Measurements from ENCODE around the gene S100A6. TPM values are rescaled to one million over a fixed set of nuclear protein-coding genes. Genes with fewer than 3 reads are reported as not detected.

S100A6 gene
- total and polyA plus RNA-seq, 11 donors, result 157 to 1,213 (median 360) TPM

- DNase-seq (no peak), ATAC-seq (no peak)
- Histone ChIP-seq H3K4me1 (peaks cover 0 to 62% (median 28%) of the 10 kb centered on the region in 12 donors), H3K4me3 (peak overlapping the region; percentile 61 to 97 (median 85)), H3K36me3 (peaks cover 0 to 7% (median 0%) of the 10 kb centered on the region in 9 donors), H3K27me3 (no peaks in the 10 kb centered on the region), H3K9me3 (no peaks in the 10 kb centered on the region), H3K27ac (peak overlapping the region; percentile 89 to 100 (median 98))
- intact Hi-C loops (cut with DNase I), result loop anchor here in 5 of 10 donors (2.0 to 10.0 kb wide), 6 partner anchors 32 to 450 kb away; partner anchors contain the start of genes CHTOP (in 1 of the 5), RAB13 (in 1 of the 5), S100A14 (in 1 of the 5) and S100A16 (in 1 of the 5)
- no peak for TF ChIP-seq POLR2A (IDR thresholded peaks at IDR 0.05)
- no peak for TF ChIP-seq CTCF (IDR thresholded peaks at IDR 0.05)
- WGBS, 4 donors, result 84 to 95% (median 87%) methylated on average over 3 of the region's 3 CpGs
Observed at GRCh38 chr1:153534925-153535241, 908 bp downstream of the S100A6 start.

- no peaks in the 10 kb centered on the region for H3K27me3 ChIP-seq
- peaks cover 0 to 7% (median 0%) of the 10 kb centered on the region in 9 donors for H3K36me3 ChIP-seq
- ATAC-seq (no peak), DNase-seq (no peak)
- H3K4me1 ChIP-seq, result peaks cover 0 to 58% (median 28%) of the 10 kb centered on the region in 12 donors
- H3K27ac ChIP-seq, result peak overlapping the region in 11 of 12 donors; percentile 89 to 100 (median 98)
- intact Hi-C loops (cut with DNase I), result loop anchor here in 5 of 10 donors (2.0 to 10.0 kb wide), 6 partner anchors 32 to 450 kb away; partner anchors contain the start of genes CHTOP (in 1 of the 5), RAB13 (in 1 of the 5), S100A14 (in 1 of the 5) and S100A16 (in 1 of the 5)
- 82 to 90% (median 87%) methylated on average over 7 of the region's 7 CpGs for WGBS, 4 donors
- H3K9me3 ChIP-seq, result no peaks in the 10 kb centered on the region
- peak overlapping the region; percentile 61 to 97 (median 85) for H3K4me3 ChIP-seq
- TF ChIP-seq POLR2A (IDR thresholded peaks at IDR 0.05), result no peak
- no peak for TF ChIP-seq CTCF (IDR thresholded peaks at IDR 0.05)
Observed at GRCh38 chr1:153534226-153534924, 1.4 kb downstream of the S100A6 start.

GRCh38 chr1:153533689-153534201 is 2.0 kb downstream of the S100A6 start:
- H3K9me3 ChIP-seq, result no peaks in the 10 kb centered on the region
- DNase-seq, result peak in 3 of 5 donors; percentile 46 to 75 (median 67)
- peaks cover 0 to 7% (median 0%) of the 10 kb centered on the region in 9 donors for H3K36me3 ChIP-seq
- H3K4me3 ChIP-seq, result peak overlapping the region in 10 of 12 donors; percentile 14 to 97 (median 90)
- WGBS, 4 donors, result 57 to 72% (median 64%) methylated on average over 12 to 13 of the region's 13 CpGs
- no peaks in the 10 kb centered on the region for H3K27me3 ChIP-seq
- peak overlapping the region in 11 of 12 donors; percentile 17 to 100 (median 98) for H3K27ac ChIP-seq
- intact Hi-C loops (cut with DNase I), result loop anchor here in 9 of 10 donors (1.0 to 10.0 kb wide), 8 partner anchors 33 to 451 kb away; partner anchors contain the start of genes CHTOP (in 1 of the 9), RAB13 (in 1 of the 9), S100A14 (in 1 of the 9) and S100A16 (in 1 of the 9)
- peaks cover 0 to 58% (median 28%) of the 10 kb centered on the region in 12 donors for H3K4me1 ChIP-seq
- TF ChIP-seq CTCF (IDR thresholded peaks at IDR 0.05), result no peak
- no peak for TF ChIP-seq POLR2A (IDR thresholded peaks at IDR 0.05)
- ATAC-seq, result peak; percentile 2 to 52 (median 24)

Measured in heart left ventricle (tissue), 16 donors.